Stimulated activated CD4-positive, alpha-beta T cell treated with anti-CD3 and anti-CD28 coated beads, Interleukin-12 subunit alpha, Interleukin-12 subunit beta, amount 100 ng/mL, for 24 hours (primary cell): ENCODE measurements around the gene TCOF1.

Experiments
- DNase-seq, 2 experiments: peaks; one replicate each; pipeline ENCODE4 v3.0.0-alpha.2; 2020; ENCODE audit warnings: low read depth in 2 of 2

The TCOF1 gene

GRCh38 chr5:150322202-150322601 lies 35.3 kb upstream of the TCOF1 start:
- DNase-seq: no peak

GRCh38 chr5:150323092-150323491 lies 34.4 kb upstream of the TCOF1 start:
- no peak for DNase-seq

GRCh38 chr5:150323819-150324218 lies 33.7 kb upstream of the TCOF1 start:
- no peak for DNase-seq

- DNase-seq: no peak
Measured at GRCh38 chr5:150325426-150325825, 32.1 kb upstream of the TCOF1 start.

GRCh38 chr5:150326707-150327106 lies 30.8 kb upstream of the TCOF1 start:
- DNase-seq: no peak

GRCh38 chr5:150327139-150327538 lies 30.4 kb upstream of the TCOF1 start:
- no peak for DNase-seq

GRCh38 chr5:150328515-150328914 lies 29.0 kb upstream of the TCOF1 start:
- DNase-seq: no peak

GRCh38 chr5:150329038-150329437 lies 28.5 kb upstream of the TCOF1 start:
- DNase-seq: no peak

GRCh38 chr5:150329881-150330876 lies 27.3 kb upstream of the TCOF1 start:
- DNase-seq: no peak

- no peak for DNase-seq
Measured at GRCh38 chr5:150333400-150333799, 24.1 kb upstream of the TCOF1 start.

- DNase-seq: no peak
Measured at GRCh38 chr5:150335778-150336177, 21.7 kb upstream of the TCOF1 start.

GRCh38 chr5:150338546-150338945 lies 19.0 kb upstream of the TCOF1 start:
- no peak for DNase-seq

- no peak for DNase-seq
Measured at GRCh38 chr5:150339165-150339564, 18.3 kb upstream of the TCOF1 start.

- DNase-seq: no peak
Measured at GRCh38 chr5:150339841-150340240, 17.7 kb upstream of the TCOF1 start.

GRCh38 chr5:150340614-150341255 lies 16.8 kb upstream of the TCOF1 start:
- DNase-seq: no peak

GRCh38 chr5:150341331-150341730 lies 16.2 kb upstream of the TCOF1 start:
- no peak for DNase-seq

GRCh38 chr5:150341989-150342388 lies 15.5 kb upstream of the TCOF1 start:
- DNase-seq: no peak

GRCh38 chr5:150342583-150342982 lies 14.9 kb upstream of the TCOF1 start:
- DNase-seq: no peak

- no peak for DNase-seq
Measured at GRCh38 chr5:150343994-150344631, 13.4 kb upstream of the TCOF1 start.

GRCh38 chr5:150345716-150346115 lies 11.8 kb upstream of the TCOF1 start:
- DNase-seq: no peak

GRCh38 chr5:150346592-150346991 lies 10.9 kb upstream of the TCOF1 start:
- no peak for DNase-seq

- DNase-seq: no peak
Measured at GRCh38 chr5:150347003-150347402, 10.5 kb upstream of the TCOF1 start.

GRCh38 chr5:150347451-150347850 lies 10.0 kb upstream of the TCOF1 start:
- DNase-seq: no peak
